Measurements from ENCODE around the gene NPC2. TPM values are rescaled to one million over a fixed set of nuclear protein-coding genes. Genes with fewer than 3 reads are reported as not detected.
"Not testable (repeated sequence)": the region's sequence is repeated elsewhere in the genome, so short reads cannot be mapped to it uniquely, and the experiment has no call there.

NPC2 gene
- total RNA-seq, 1 donor from 2014 or later, result 258 TPM

GRCh38 chr14:74482571-74482970, 10.5 kb downstream of the NPC2 start:
- no peak for DNase-seq (ENCODE audit: low spot score)
- intact Hi-C loops (cut with DNase I), result loop anchor here (10.0 kb wide), 1 partner anchor 118 kb away; no protein-coding TSS in a partner anchor
- ATAC-seq, result peak; percentile 13

- intact Hi-C loops (cut with DNase I), result loop anchor here (10.0 kb wide), 1 partner anchor 115 kb away; no protein-coding TSS in a partner anchor
- DNase-seq (ENCODE audit: low spot score), result no peak
- ATAC-seq, result no peak
These were observed 13.1 kb downstream of the NPC2 start for GRCh38 chr14:74480046-74480445.

- intact Hi-C loops (cut with DNase I), result no loop called here
- ATAC-seq, result no peak
- no peak for DNase-seq (ENCODE audit: low spot score)
These were observed 14.0 kb downstream of the NPC2 start for GRCh38 chr14:74478996-74479635.

DNA sequence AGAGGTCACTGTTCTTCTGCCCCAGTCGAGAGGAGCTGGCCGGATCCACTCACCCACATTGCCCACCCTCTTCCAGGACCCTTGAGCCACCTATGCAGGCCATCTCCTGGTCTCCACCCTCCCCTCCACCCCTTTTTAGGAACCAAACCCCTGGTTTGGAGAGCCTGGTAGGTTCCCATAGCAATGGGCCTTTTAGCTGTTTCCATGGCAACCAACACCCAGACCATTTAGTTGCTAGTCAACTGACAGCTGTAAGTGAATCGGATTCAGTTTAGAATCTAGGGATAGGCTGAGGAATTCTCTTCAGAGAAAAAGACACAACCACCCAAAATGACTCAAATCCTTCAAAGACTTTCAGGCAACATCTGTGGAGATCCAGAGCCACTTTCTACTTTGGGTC, 16.5 kb downstream of the NPC2 start:
- intact Hi-C loops (cut with DNase I), result no loop called here

GRCh38 chr14:74476107-74476506, 17.0 kb downstream of the NPC2 start:
- intact Hi-C loops (cut with DNase I), result no loop called here
- ATAC-seq (no peak), DNase-seq (ENCODE audit: low spot score) (no peak)

More for the DNA sequence above, 16.5 kb downstream of the NPC2 start:
- ATAC-seq (no peak), DNase-seq (ENCODE audit: low spot score) (no peak)

DNA sequence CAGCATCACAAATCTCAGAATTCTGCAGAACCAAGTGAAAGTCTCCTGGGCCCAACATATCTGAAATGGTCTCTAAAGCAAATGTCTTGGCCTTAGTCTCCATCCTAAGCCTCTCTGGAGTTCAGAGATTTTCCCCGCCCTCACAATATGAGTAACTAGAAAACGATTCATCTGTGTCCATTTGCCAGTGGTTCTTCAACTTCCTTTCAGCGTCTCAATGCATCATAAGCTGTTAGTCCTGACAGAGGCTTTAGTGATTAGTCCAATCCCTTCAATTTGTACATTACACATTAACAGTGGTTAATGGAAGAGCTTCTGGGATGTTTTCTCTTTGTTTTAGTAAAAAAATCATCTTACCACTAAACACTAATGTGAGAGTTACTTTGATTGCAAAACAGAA, 17.4 kb downstream of the NPC2 start:
- intact Hi-C loops (cut with DNase I), result no loop called here
- no peak for DNase-seq (ENCODE audit: low spot score)
- ATAC-seq, result no peak

DNA sequence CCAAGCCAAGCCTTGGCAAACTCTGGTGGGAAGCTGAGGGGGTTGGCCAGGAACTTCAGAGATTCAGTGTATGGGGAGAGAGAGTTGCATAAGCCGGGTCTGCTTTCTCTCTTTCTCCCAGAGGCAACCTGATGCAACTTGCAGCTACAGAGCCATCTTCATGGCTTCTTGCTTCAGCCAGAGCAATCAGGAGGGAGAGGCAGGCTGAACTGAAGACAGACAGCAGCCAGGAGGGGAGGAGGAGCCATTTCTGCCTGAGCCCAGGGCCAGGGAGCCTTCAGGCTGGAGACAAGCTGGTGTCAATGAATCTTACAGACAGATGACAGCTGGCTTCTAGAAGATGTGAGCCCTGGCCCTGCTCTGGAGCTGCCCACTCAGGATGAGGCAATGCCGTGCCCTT, 18.7 kb downstream of the NPC2 start:
- no peak for DNase-seq (ENCODE audit: low spot score)
- ATAC-seq, result peak; percentile 63
- intact Hi-C loops (cut with DNase I), result no loop called here

DNA sequence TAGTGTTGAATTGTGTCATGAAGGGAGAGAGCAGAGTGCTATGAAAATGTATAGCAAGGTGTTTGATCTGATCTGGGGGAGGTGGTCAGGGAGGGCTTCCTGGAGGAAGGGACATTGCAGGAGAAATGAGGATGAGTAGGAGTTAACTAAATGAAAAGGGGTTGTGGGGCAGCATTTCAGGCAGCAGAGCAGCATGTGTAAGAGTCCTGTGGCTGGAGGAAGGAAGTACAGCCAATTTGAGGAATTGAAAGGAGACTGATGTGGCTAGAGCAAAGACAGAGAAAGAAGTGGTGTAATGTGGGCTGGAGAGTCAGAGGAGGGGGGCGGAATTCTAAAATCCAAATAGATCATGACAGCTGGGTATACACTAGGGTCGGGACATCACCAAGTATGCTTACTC, 20.5 kb downstream of the NPC2 start:
- intact Hi-C loops (cut with DNase I), result no loop called here
- ATAC-seq (no peak), DNase-seq (ENCODE audit: low spot score) (no peak)

GRCh38 chr14:74469548-74470518, 23.3 kb downstream of the NPC2 start:
- DNase-seq (ENCODE audit: low spot score) (no peak), ATAC-seq (peak; percentile 76)
- intact Hi-C loops (cut with DNase I), result no loop called here

DNA sequence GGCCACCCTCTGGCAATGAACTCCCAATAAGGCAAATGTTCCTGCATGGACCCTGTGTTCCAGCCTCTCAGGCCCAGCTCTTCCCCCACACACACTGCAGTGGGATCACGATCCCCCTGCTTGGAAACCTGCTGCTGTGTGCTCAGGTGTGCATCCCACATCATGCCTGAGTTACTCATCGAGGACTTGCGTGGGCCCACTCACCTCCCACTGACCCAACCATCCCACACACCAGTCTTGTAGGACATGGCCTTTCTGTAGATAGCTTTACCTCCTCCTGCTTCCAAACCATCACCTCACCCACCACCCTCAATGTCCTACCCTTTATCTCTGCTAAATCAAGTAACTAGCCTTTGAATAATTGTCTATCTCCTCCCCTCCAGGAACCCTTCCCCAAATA, 24.6 kb downstream of the NPC2 start:
- DNase-seq (ENCODE audit: low spot score) (no peak), ATAC-seq (no peak)
- intact Hi-C loops (cut with DNase I), result no loop called here

GRCh38 chr14:74465335-74465734, 27.8 kb downstream of the NPC2 start:
- DNase-seq (ENCODE audit: low spot score) (no peak), ATAC-seq (no peak)
- intact Hi-C loops (cut with DNase I), result no loop called here

DNA sequence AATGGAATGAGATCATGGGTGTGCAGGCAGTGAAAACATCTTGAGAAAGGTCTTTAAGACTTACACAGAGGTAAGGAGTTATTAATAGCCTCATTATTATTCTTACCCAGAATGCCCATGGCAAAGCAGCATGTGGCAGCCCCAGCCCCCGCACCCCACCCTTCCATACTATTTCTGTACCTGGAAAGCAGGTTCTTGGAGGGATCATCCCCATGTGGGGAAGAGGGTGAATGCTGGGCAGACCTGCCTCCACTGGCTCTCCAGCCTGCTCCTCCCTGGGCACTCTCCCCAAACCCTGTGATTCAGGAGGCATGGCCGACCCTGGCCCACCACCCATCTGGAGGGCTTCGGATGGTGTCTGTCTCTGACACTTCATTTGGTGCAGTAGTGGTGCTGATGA, 28.3 kb downstream of the NPC2 start:
- intact Hi-C loops (cut with DNase I), result no loop called here
- ATAC-seq (no peak), DNase-seq (ENCODE audit: low spot score) (no peak)

DNA sequence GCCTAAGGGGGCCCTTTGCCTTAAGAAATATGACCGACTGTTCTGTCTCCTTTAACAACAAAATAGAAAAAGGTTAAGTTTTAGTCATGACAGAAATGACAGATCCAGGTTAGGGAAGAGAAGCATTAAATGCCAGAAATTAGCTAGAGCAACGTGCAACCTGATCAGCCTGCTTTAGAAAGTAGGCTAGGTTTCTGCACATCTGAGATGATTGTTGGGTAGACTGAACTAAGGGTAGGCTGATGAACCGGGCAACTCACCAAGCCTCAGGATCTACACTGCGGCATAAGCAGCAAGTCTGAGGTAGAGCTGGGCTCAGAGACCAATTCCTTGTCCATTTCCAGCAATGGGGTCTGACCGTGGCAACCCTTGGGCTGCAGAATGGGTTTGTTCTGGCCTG, 29.4 kb downstream of the NPC2 start:
- DNase-seq (ENCODE audit: low spot score), result no peak
- intact Hi-C loops (cut with DNase I), result no loop called here
- no peak for ATAC-seq

GRCh38 chr14:74462993-74463392, 30.1 kb downstream of the NPC2 start:
- intact Hi-C loops (cut with DNase I), result no loop called here

GRCh38 chr14:74459976-74460375, 33.1 kb downstream of the NPC2 start:
- intact Hi-C loops (cut with DNase I), result no loop called here
- DNase-seq (ENCODE audit: low spot score), result no peak
- ATAC-seq, result no peak

More at GRCh38 chr14:74462993-74463392, 30.1 kb downstream of the NPC2 start:
- no peak for DNase-seq (ENCODE audit: low spot score)
- ATAC-seq, result no peak

GRCh38 chr14:74459289-74459946, 33.7 kb downstream of the NPC2 start:
- no peak for DNase-seq (ENCODE audit: low spot score)
- intact Hi-C loops (cut with DNase I), result no loop called here
- ATAC-seq, result peak; percentile 62

GRCh38 chr14:74457565-74457895, 35.6 kb downstream of the NPC2 start:
- intact Hi-C loops (cut with DNase I), result no loop called here
- no peak for DNase-seq (ENCODE audit: low spot score)
- ATAC-seq, result no peak

DNA sequence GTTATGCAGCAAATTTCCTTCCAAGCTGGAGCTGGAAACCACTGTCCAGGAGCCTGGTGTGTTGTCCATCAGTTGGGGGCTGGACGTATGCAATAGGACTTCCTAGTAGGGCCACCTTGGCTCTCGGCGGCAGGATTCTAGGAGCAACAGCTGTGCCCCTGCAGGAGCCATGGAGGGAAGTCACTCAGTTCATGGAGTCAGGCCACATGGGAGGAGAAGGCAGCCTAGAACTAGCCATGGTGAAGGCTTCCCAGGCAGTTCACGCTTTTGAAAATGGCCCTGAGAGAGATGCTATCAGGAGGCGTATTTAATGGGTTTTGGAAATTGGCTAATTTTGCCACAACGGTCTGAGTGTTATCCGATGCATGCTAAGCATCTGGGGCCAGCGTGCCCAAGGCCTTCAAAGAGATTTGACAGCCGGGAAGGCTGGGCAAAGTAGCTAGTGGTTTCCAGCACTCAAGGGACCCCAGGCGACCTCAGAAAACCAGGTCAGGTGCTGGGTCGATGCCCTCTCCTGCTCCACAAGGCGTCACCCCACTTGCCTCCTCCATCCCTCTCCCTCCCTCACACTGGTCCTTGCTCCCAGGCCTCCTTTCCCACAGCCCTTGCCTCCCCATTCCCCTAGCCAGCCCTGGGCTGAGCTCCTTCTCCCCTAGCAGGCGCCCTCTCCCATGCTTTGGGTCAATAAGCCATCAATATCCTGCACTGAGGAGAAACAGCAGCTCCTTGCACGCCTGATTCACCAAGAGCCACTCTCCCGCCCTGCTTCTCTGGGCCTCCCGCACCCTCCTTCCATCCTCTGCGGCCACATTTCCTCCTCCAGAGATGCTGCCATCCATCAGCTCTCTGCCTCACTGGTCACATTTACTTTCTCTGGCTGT, 36.2 kb downstream of the NPC2 start:
- ATAC-seq (no peak), DNase-seq (ENCODE audit: low spot score) (no peak)
- intact Hi-C loops (cut with DNase I), result no loop called here

- DNase-seq (ENCODE audit: low spot score); ATAC-seq; intact Hi-C loops (cut with DNase I): not testable (repeated sequence)
These were observed 38.7 kb downstream of the NPC2 start for GRCh38 chr14:74454397-74454796.
